Skeletal muscle tissue (tissue), 4 donors: ENCODE measurements around the gene NEMP2. TPM values are rescaled to one million over a fixed set of nuclear protein-coding genes. Genes with fewer than 3 reads are reported as not detected.

ENCODE experiments used
- H3K27ac ChIP-seq: one replicate; pipeline ENCODE4 v1.7.0; 2013; ENCODE audit warnings: mild to moderate bottlenecking, low read depth, low read length, inconsistent platforms
- H3K27me3 ChIP-seq, 3 donors: one replicate each; pipeline ENCODE4 v1.7.0; 2013; ENCODE audit warnings: low read length in 3 of 3; ENCODE audit not compliant: control insufficient read depth in 3 of 3, insufficient read depth in 3 of 3
- H3K36me3 ChIP-seq, 3 donors: one replicate each; pipeline ENCODE4 v1.7.0; 2013; ENCODE audit warnings: low read length in 3 of 3; ENCODE audit not compliant: control insufficient read depth in 3 of 3, insufficient read depth in 3 of 3
- H3K4me1 ChIP-seq, 3 donors: one replicate each; pipeline ENCODE4 v1.7.0; 2013; ENCODE audit warnings: low read length in 3 of 3, mild to moderate bottlenecking in 3 of 3; ENCODE audit not compliant: control insufficient read depth in 3 of 3, insufficient read depth in 3 of 3
- H3K4me3 ChIP-seq, 3 donors: one replicate each; pipeline ENCODE4 v1.7.0; 2013; ENCODE audit warnings: low read length in 3 of 3
- H3K9ac ChIP-seq, 3 donors: one replicate each; pipeline ENCODE4 v1.7.0; 2013; ENCODE audit warnings: low read length in 3 of 3, mild to moderate bottlenecking in 3 of 3, moderate library complexity in 2 of 3, low read depth in 1 of 3
- H3K9me3 ChIP-seq, 3 donors: one replicate each; pipeline ENCODE4 v1.7.0; 2013; ENCODE audit warnings: low read length in 3 of 3; ENCODE audit not compliant: control insufficient read depth in 3 of 3
- total RNA-seq: library from RNA; depleted of rRNA; stranded (reverse); fragments of >200 nt; gene quantifications from one replicate; pipeline ENCODE4 v1.2.3, GENCODE V29; 2014
- donor health status: Osteomylitis.

Gene NEMP2
- total RNA-seq, 1 donor from 2014 or later, result 7.8 TPM

DNA sequence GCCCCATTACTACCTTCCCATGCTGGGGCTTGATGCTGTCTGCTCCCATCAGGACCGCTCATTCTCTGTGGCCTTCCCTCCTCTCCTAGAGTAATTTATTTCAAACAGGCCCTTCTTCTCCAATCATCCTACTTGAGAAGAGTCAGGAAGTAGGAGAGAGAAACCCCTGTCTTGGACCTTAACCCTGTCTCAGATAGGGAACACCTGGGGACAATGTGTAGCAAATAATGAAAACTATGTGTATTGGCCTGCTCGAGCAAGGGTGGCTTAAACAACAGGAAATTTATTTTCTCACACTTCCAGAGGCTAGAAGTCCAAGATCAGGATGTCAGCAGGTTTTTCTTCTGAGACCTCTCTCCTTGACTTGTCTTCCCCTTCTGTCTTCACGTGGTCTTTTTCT, 26.6 kb upstream of the NEMP2 start:
- Histone ChIP-seq H3K4me1 (no peaks in the 10 kb centered on the region), H3K9ac (no peak overlapping the region), H3K27me3 (no peaks in the 10 kb centered on the region)

DNA sequence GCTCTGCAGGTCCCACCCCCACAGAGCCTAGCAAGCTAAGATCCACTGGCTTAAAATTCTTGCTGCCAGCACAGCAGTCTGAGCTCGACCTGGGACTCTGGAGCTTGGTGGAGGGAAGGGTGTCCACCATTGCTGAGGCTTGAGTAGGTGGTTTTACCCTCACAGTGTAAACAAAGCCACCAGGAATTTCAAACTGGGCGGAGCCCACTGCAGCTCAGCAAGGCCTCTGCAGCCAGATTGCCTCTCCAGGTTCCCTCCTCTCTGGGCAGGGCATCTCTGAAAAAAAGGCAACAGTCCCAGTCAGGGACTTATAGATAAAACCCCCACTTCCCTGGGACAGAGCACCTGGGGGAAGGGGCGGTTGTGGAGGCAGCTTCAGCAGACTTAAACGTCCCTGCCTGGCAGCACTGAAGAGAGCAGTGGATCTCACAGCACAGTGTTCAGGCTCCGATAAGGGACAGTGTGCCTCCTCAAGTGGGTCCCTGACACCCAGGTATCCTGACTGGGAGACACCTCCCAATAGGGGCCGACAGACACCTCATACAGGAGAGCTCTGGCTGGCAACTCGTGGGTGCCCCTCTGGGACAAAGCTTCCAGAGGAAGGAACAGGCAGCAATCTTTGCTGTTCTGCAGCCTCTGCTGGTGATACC, 20.0 kb upstream of the NEMP2 start:
- no peaks in the 10 kb centered on the region for H3K9me3 ChIP-seq
- H3K36me3 ChIP-seq, result no peaks in the 10 kb centered on the region
- H3K4me1 ChIP-seq, result no peaks in the 10 kb centered on the region
- H3K27me3 ChIP-seq, result no peaks in the 10 kb centered on the region
- H3K27ac ChIP-seq, result no peak overlapping the region
- no peak overlapping the region for H3K4me3 ChIP-seq
- H3K9ac ChIP-seq, result no peak overlapping the region

More for the DNA sequence above, 26.6 kb upstream of the NEMP2 start:
- Histone ChIP-seq H3K4me3 (no peak overlapping the region), H3K9me3 (no peaks in the 10 kb centered on the region), H3K27ac (no peak overlapping the region), H3K36me3 (no peaks in the 10 kb centered on the region)

DNA sequence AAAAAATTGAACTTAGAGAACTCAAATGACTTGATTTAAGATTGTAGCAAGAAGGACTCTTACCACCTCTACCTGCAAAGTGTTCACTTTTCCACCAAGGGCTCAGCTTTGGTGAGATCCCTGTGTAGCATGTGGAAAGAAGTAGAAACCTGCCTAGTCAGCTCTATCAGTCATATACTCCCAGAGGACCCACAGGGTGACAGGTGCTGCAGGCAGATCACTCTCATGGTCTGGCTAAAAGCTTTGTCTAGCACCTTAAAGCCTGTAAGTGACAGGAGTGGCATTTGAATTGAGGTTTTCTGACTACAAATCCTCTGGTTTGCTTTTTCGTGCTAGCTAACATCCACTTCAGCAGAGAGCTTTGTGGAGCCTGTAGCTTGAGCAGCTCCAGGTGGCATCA, 18.7 kb upstream of the NEMP2 start:
- H3K4me1 ChIP-seq, result no peaks in the 10 kb centered on the region
- H3K36me3 ChIP-seq, result no peaks in the 10 kb centered on the region
- no peaks in the 10 kb centered on the region for H3K9me3 ChIP-seq
- no peak overlapping the region for H3K27ac ChIP-seq
- H3K4me3 ChIP-seq, result no peak overlapping the region
- H3K27me3 ChIP-seq, result no peaks in the 10 kb centered on the region
- H3K9ac ChIP-seq, result no peak overlapping the region

DNA sequence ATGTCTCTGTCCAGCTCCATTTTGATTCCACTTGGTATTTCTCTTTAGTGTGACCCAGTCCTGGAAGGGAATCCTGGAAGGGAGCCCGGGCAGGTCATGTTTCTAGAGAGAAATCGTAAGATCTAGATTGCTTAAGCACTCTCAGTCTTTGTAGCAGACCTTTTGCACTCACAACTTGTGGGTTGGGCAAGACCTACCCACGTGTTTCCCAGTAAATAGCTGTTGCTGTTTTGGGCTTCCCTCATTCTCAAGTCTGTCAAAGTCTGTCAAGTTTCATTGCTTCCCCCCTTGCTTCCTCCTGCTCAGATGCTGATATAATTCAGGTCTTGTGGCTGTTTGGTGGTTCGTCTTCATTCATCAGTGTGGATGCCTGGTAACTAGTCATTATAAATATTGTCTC, 17.4 kb upstream of the NEMP2 start:
- H3K27ac ChIP-seq, result no peak overlapping the region
- H3K9me3 ChIP-seq, result no peaks in the 10 kb centered on the region
- no peaks in the 10 kb centered on the region for H3K27me3 ChIP-seq
- H3K36me3 ChIP-seq, result no peaks in the 10 kb centered on the region
- H3K4me1 ChIP-seq, result no peaks in the 10 kb centered on the region
- no peak overlapping the region for H3K4me3 ChIP-seq
- H3K9ac ChIP-seq, result no peak overlapping the region

DNA sequence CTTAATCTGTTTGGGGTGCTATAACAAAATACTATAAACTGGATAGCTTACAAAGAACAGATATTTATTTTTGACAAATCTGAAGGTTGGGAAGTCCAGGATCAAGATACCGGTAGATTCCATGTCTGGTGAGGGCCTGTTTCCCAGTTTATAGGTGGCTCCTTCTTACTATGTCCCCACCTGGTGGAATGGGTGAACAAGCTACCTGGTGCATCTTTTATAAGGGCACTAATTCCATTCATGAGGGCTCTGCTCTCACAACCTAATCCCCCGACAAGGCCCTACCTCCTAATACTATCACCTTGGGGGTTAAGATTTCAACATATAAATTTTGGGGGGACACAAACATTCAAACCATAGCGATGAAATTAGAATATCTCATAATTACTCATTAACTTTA, 15.6 kb upstream of the NEMP2 start:
- no peak overlapping the region for H3K27ac ChIP-seq
- H3K4me3 ChIP-seq, result no peak overlapping the region
- no peaks in the 10 kb centered on the region for H3K4me1 ChIP-seq
- no peaks in the 10 kb centered on the region for H3K9me3 ChIP-seq
- no peaks in the 10 kb centered on the region for H3K36me3 ChIP-seq
- H3K9ac ChIP-seq, result no peak overlapping the region
- no peaks in the 10 kb centered on the region for H3K27me3 ChIP-seq

DNA sequence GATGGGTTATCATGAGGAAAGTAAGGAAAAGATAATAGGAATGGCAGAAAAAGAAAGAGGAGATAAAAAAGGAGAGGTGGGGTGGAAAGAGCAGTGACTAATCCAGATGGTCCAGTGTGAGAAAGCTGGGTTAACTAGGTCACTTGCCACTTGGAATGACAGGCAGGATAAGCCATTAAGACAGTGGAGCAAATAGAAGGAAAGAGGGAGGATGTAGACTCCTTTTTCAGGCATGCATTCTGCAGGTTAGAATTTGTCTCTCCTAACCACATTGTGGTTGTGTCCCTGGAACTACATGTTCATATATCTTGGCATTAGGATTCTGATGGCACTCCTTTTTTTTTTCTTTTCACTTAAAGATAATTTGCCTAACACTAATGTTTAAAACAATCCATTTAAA, 13.4 kb upstream of the NEMP2 start:
- Histone ChIP-seq H3K27ac (no peak overlapping the region), H3K4me1 (no peaks in the 10 kb centered on the region), H3K9ac (no peak overlapping the region), H3K36me3 (no peaks in the 10 kb centered on the region), H3K9me3 (no peaks in the 10 kb centered on the region), H3K4me3 (no peak overlapping the region), H3K27me3 (no peaks in the 10 kb centered on the region)

DNA sequence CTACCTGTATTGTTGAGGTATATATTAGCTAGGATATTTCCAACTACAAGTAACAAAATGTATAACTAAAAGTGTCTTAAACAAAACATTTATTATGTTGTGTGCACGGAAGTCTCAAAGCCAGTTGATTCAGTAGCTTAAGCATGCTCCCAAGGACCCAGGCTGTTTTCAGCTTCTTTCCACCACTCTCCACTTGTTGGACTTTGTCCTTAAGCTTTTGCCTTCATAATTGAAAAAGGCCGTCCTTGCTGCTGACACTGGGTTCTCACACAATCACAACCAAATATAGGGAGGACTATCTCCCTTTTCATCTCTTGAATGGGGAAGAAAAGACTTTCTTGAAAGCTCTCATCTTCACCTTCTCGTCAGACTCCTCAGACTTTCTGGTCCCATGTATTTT, 12.2 kb upstream of the NEMP2 start:
- Histone ChIP-seq H3K9me3 (no peaks in the 10 kb centered on the region), H3K36me3 (no peaks in the 10 kb centered on the region), H3K9ac (no peak overlapping the region), H3K27me3 (no peaks in the 10 kb centered on the region), H3K27ac (no peak overlapping the region), H3K4me3 (no peak overlapping the region), H3K4me1 (no peaks in the 10 kb centered on the region)

DNA sequence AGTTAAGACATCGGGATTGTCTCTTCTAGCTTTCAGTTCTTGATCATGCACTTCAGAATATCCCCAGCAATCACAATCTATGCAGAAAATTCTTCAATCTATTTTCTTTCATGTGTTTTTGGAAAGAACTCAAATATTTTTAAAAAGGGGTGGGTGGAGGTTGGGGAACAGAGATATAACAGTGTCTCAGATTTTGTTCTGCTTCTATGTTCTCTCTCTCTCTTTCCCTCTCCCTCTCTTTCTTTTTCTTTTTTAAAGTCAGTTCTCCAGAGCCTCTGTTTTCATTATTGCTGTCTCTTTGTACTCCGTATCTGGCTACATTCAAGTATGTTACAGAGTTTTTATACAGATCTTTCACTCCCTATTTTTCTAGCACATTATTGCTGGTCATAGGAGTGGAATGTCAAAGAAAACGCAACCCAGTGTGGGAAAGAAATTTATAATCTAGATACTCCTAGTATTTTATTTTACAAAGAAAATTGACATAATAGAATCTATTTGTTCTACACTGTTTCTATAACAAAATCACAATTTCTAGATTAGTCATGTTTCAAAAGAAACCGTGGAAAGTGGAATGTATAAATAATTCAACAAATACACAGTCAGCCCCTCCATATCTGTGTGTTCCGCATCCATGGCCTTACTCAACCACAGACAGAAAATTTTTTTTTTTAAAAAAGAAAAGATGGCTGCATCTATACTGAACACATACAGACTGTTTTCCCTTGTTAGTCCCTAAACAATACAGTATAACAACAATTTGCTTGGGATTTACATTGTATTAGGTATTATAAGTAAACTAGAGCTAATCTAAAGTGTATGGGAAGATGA, 11.2 kb upstream of the NEMP2 start:
- Histone ChIP-seq H3K27ac (no peak overlapping the region), H3K9me3 (no peaks in the 10 kb centered on the region), H3K36me3 (no peaks in the 10 kb centered on the region), H3K9ac (peak overlapping the region in 1 of 3 donors; percentile 54), H3K4me3 (no peak overlapping the region), H3K4me1 (no peaks in the 10 kb centered on the region), H3K27me3 (no peaks in the 10 kb centered on the region)

DNA sequence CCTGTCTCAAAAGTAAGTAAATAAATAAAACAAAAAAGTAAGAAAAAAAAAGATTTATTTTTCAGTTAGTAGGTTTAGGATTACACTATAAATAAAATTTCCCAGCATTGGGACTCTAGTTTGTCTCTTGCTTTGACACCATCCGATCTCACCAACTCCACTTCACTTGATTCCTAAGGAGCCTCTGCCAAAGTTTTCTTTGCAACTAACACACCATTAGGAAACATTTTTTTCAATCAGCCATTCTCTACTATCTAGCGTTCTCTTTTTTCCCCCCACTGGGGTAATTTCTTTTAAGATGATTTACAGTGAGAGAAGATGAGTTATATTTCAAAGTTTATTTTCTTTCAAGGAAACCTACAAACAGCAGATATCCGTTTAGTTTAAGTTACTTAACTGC, 10.6 kb upstream of the NEMP2 start:
- H3K27me3 ChIP-seq, result no peaks in the 10 kb centered on the region
- H3K4me3 ChIP-seq, result no peak overlapping the region
- H3K9me3 ChIP-seq, result peaks cover 0 to 5% (median 2%) of the 10 kb centered on the region in 3 donors
- no peak overlapping the region for H3K27ac ChIP-seq
- H3K4me1 ChIP-seq, result no peaks in the 10 kb centered on the region
- no peaks in the 10 kb centered on the region for H3K36me3 ChIP-seq
- peak overlapping the region in 1 of 3 donors; percentile 54 for H3K9ac ChIP-seq

DNA sequence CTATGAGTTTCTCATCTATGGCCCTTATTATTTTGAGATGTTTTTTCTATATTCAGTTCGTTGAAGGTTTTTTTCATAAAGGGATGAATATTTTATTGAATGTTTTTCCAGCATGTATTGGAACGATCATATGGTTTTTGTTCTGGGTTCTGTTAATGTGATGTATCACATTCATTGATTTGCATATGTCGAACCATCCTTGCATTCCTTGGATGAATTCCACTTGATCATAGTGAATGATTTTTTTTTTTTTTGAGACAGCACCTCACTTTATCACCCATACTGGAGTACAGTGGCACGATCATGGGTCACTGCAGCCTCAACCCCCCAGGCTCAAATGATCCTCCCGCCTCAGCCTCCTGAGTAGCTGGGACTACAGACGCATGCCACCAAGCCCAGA, 5.5 kb upstream of the NEMP2 start:
- peaks cover 0 to 4% (median 0%) of the 10 kb centered on the region in 3 donors for H3K36me3 ChIP-seq
- no peak overlapping the region for H3K4me3 ChIP-seq
- peaks cover 2 to 8% (median 5%) of the 10 kb centered on the region in 3 donors for H3K9me3 ChIP-seq
- no peak overlapping the region for H3K27ac ChIP-seq
- peaks cover 0 to 4% (median 0%) of the 10 kb centered on the region in 3 donors for H3K4me1 ChIP-seq
- H3K9ac ChIP-seq, result no peak overlapping the region
- H3K27me3 ChIP-seq, result no peaks in the 10 kb centered on the region
